Loucy (cell line): Measurements from ENCODE around the gene CCDC141.

Experiments
- H2AFZ ChIP-seq: fragments of 200-600 bp; sonication (generic); 2 replicates; pipeline ENCODE4 v1.6.0; 2016; ENCODE audit warnings: antibody characterized with exemption, mild to moderate bottlenecking, low read length, moderate library complexity
- H3F3A ChIP-seq: fragments of 200-600 bp; 2 replicates; pipeline ENCODE4 v1.6.0; 2016; ENCODE audit warnings: antibody characterized with exemption, low read depth, mild to moderate bottlenecking
- H3K27me3 ChIP-seq: fragments of 200-600 bp; sonication (generic); 2 replicates; pipeline ENCODE4 v1.6.1; 2014; ENCODE audit warnings: low read length, mild to moderate bottlenecking; ENCODE audit not compliant: insufficient read depth, poor library complexity, severe bottlenecking
- H3K36me3 ChIP-seq: fragments of 200-600 bp; sonication (generic); 2 replicates; pipeline ENCODE4 v1.6.1; 2016; ENCODE audit warnings: low read length; ENCODE audit not compliant: insufficient read depth
- H3K4me1 ChIP-seq: fragments of 200-600 bp; sonication (generic); 2 replicates; pipeline ENCODE4 v1.5.1; 2014; ENCODE audit warnings: low read length, mild to moderate bottlenecking; ENCODE audit not compliant: insufficient read depth, poor library complexity, severe bottlenecking
- H3K4me2 ChIP-seq: fragments of 200-600 bp; sonication (generic); 2 replicates; pipeline ENCODE4 v1.6.0; 2014; ENCODE audit warnings: antibody characterized with exemption, low read length, low read depth, mild to moderate bottlenecking; ENCODE audit not compliant: poor library complexity, severe bottlenecking
- H3K4me3 ChIP-seq: fragments of 200-600 bp; sonication (generic); 2 replicates; pipeline ENCODE4 v1.5.1; 2014; ENCODE audit warnings: low read length, mild to moderate bottlenecking, mixed read lengths; ENCODE audit not compliant: poor library complexity, severe bottlenecking
- H3K79me2 ChIP-seq: fragments of 200-600 bp; sonication (generic); 2 replicates; pipeline ENCODE4 v1.6.1; 2014; ENCODE audit warnings: low read length; ENCODE audit not compliant: insufficient read depth
- H3K9ac ChIP-seq: fragments of 200-600 bp; sonication (generic); 2 replicates; pipeline ENCODE4 v1.6.0; 2014; ENCODE audit warnings: mild to moderate bottlenecking, low read depth, low read length, moderate library complexity; ENCODE audit not compliant: poor library complexity, severe bottlenecking
- H3K9me2 ChIP-seq: fragments of 200-600 bp; sonication (generic); replicated peaks from 2 replicates; pipeline ENCODE4 v1.6.1; 2016; ENCODE audit warnings: low read depth, low read length, mixed read lengths
- H3K9me3 ChIP-seq: fragments of 200-600 bp; sonication (generic); 2 replicates; pipeline ENCODE4 v1.6.1; 2014; ENCODE audit warnings: mild to moderate bottlenecking, antibody characterized with exemption, low read length, low read depth; ENCODE audit not compliant: insufficient read depth
- H4K20me1 ChIP-seq: fragments of 200-600 bp; sonication (generic); 2 replicates; pipeline ENCODE4 v1.6.0; 2014; ENCODE audit warnings: antibody characterized with exemption, low read length, mild to moderate bottlenecking; ENCODE audit not compliant: insufficient read depth, poor library complexity, severe bottlenecking
- EZH2phosphoT487 ChIP-seq: fragments of 200-600 bp; IDR thresholded peaks from 2 replicates; pipeline ENCODE4 v1.6.1; 2018; ENCODE audit warnings: antibody characterized with exemption, mild to moderate bottlenecking, moderate library complexity, borderline replicate concordance
- TF ChIP-seq, protein P1 (sequence below): fragments of 200-600 bp; sonication (generic); conservative IDR thresholded peaks from 2 replicates; pipeline ENCODE4 v1.5.1; 2014; ENCODE audit warnings: mild to moderate bottlenecking, antibody characterized with exemption, low read length

The CCDC141 gene

DNA sequence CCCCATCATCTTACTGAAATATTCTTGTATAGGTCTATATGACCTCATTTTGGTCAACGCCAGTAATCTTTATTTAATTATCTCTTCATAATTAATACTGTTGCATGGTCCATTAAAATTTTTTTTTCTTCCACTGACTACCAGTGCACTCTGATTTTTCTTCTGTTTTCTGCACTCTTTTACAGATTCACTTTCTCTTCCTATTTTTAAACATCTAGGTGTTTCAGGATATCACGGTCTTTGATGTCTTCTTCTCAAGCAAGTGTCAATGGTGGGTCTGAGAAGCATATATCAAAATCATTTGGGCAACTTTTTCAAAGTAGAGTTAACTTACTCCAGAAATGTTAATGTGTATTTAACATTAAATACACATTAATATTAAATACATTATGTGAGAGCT lies 51.4 kb downstream of the CCDC141 start:
- Histone ChIP-seq H3K9me2 (no peaks in the 10 kb centered on the region), H3K9me3 (peaks cover 6% of the 10 kb centered on the region; the same call in 1 of the 2 replicates), H2AFZ (no peak overlapping the region), H3K4me2 (no peak overlapping the region), H3K9ac (no peak overlapping the region), H3K27me3 (no peaks in the 10 kb centered on the region), H3K4me1 (peaks cover 12% of the 10 kb centered on the region), H3K79me2 (no peaks in the 10 kb centered on the region), H3K4me3 (no peak overlapping the region), H3F3A (no peaks in the 10 kb centered on the region), H4K20me1 (no peaks in the 10 kb centered on the region), H3K36me3 (no peaks in the 10 kb centered on the region)
- no peak for TF ChIP-seq EZH2phosphoT487
- TF ChIP-seq, protein P1, sequence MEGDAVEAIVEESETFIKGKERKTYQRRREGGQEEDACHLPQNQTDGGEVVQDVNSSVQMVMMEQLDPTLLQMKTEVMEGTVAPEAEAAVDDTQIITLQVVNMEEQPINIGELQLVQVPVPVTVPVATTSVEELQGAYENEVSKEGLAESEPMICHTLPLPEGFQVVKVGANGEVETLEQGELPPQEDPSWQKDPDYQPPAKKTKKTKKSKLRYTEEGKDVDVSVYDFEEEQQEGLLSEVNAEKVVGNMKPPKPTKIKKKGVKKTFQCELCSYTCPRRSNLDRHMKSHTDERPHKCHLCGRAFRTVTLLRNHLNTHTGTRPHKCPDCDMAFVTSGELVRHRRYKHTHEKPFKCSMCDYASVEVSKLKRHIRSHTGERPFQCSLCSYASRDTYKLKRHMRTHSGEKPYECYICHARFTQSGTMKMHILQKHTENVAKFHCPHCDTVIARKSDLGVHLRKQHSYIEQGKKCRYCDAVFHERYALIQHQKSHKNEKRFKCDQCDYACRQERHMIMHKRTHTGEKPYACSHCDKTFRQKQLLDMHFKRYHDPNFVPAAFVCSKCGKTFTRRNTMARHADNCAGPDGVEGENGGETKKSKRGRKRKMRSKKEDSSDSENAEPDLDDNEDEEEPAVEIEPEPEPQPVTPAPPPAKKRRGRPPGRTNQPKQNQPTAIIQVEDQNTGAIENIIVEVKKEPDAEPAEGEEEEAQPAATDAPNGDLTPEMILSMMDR = no peak

GRCh38 chr2:178997477-178997876 lies 52.5 kb downstream of the CCDC141 start:
- Histone ChIP-seq H3K79me2 (no peaks in the 10 kb centered on the region), H3K4me3 (no peak overlapping the region), H3F3A (no peaks in the 10 kb centered on the region), H3K9me2 (no peaks in the 10 kb centered on the region), H3K9me3 (peaks cover 7% of the 10 kb centered on the region; the same call in 1 of the 2 replicates), H3K27me3 (no peaks in the 10 kb centered on the region), H4K20me1 (no peaks in the 10 kb centered on the region), H3K9ac (no peak overlapping the region), H3K4me2 (peak overlapping the region; percentile 3), H2AFZ (no peak overlapping the region), H3K36me3 (no peaks in the 10 kb centered on the region), H3K4me1 (peaks cover 12% of the 10 kb centered on the region)
- TF ChIP-seq, protein P1 = no peak
- TF ChIP-seq EZH2phosphoT487 = no peak

GRCh38 chr2:178997067-178997466 lies 52.9 kb downstream of the CCDC141 start:
- H3K36me3 ChIP-seq = no peaks in the 10 kb centered on the region
- H3K4me2 ChIP-seq = peak overlapping the region; percentile 3
- H3K9ac ChIP-seq = no peak overlapping the region
- TF ChIP-seq, protein P1 = no peak
- TF ChIP-seq EZH2phosphoT487 = no peak
- no peaks in the 10 kb centered on the region for H4K20me1 ChIP-seq
- H2AFZ ChIP-seq = no peak overlapping the region
- no peaks in the 10 kb centered on the region for H3F3A ChIP-seq
- H3K9me2 ChIP-seq = no peaks in the 10 kb centered on the region
- H3K79me2 ChIP-seq = no peaks in the 10 kb centered on the region
- peaks cover 7% of the 10 kb centered on the region; the same call in 1 of the 2 replicates for H3K9me3 ChIP-seq
- H3K4me3 ChIP-seq = no peak overlapping the region
- H3K4me1 ChIP-seq = peaks cover 12% of the 10 kb centered on the region
- H3K27me3 ChIP-seq = no peaks in the 10 kb centered on the region
